IMR-90 (cell line): ENCODE measurements around the gene C11orf65. TPM values are rescaled to one million over a fixed set of nuclear protein-coding genes. Genes with fewer than 3 reads are reported as not detected.

Source experiments
- ATAC-seq: fragments of 200-7000 bp; cut with Tn5 transposase; 2 replicates; pipeline ENCODE4 v1.9.1; 2020; ENCODE audit warnings: low read depth, mild to moderate bottlenecking, moderate library complexity
- BruUV-seq: library from RNA; stranded (reverse); fragments of 400-500 nt; replicated peaks from 2 replicates; lab custom pipeline; 2021; lab: Mats Ljungman, UMichigan
- CTCF ChIA-PET: fragments of 300-600 bp; formaldehyde crosslinking; extraction: SDS; loops from one replicate; lab custom pipeline; 2021; ENCODE audit warnings: antibody characterized with exemption; lab: Yijun Ruan, JAX
- POLR2A ChIA-PET: fragments of 300-600 bp; sonication (Branson Sonifier 250); formaldehyde crosslinking; loops from one replicate; lab custom pipeline; 2022; ENCODE audit warnings: antibody characterized with exemption; ENCODE audit not compliant: unreplicated experiment; lab: Charles Lee
- DNase-seq: peaks from one replicate; pipeline ENCODE4 v3.0.0; 2013
- H2AFZ ChIP-seq: replicated peaks from 2 replicates; pipeline ENCODE3; 2013; ENCODE audit warnings: low read length, mild to moderate bottlenecking; ENCODE audit not compliant: poor library complexity
- H2AK5ac ChIP-seq: 2 replicates; pipeline ENCODE4 v1.6.1; 2013; ENCODE audit warnings: low read depth, low read length, inconsistent platforms
- H2AK9ac ChIP-seq: replicated peaks from 2 replicates; pipeline ENCODE3; 2013; ENCODE audit warnings: mild to moderate bottlenecking, low read depth, low read length, moderate library complexity; ENCODE audit not compliant: poor library complexity
- H2BK120ac ChIP-seq: 2 replicates; pipeline ENCODE4 v1.6.1; 2013; ENCODE audit warnings: low read depth, low read length, inconsistent platforms
- H2BK15ac ChIP-seq: 3 replicates; pipeline ENCODE4 v1.6.1; 2013; ENCODE audit warnings: low read depth, low read length, inconsistent platforms
- H2BK20ac ChIP-seq: 2 replicates; pipeline ENCODE4 v1.6.1; 2013; ENCODE audit warnings: low read depth, mild to moderate bottlenecking, inconsistent platforms, low read length, moderate library complexity
- H2BK5ac ChIP-seq: 2 replicates; pipeline ENCODE4 v1.6.1; 2013; ENCODE audit warnings: mild to moderate bottlenecking, low read depth, low read length, inconsistent platforms; ENCODE audit not compliant: poor library complexity, severe bottlenecking
- H3K14ac ChIP-seq: replicated peaks from 2 replicates; pipeline ENCODE4 v1.6.1; 2013; ENCODE audit warnings: low read depth, low read length, inconsistent platforms
- H3K18ac ChIP-seq: 2 replicates; pipeline ENCODE4 v1.6.1; 2013; ENCODE audit warnings: low read depth, low read length, control low read depth
- H3K23ac ChIP-seq: 2 replicates; pipeline ENCODE4 v1.6.1; 2013; ENCODE audit warnings: low read depth, low read length, inconsistent platforms
- H3K27ac ChIP-seq: 2 replicates; pipeline ENCODE4 v1.5.1; 2013; ENCODE audit warnings: mild to moderate bottlenecking, control low read depth, low read length; ENCODE audit not compliant: insufficient read depth
- H3K27me3 ChIP-seq: 2 replicates; pipeline ENCODE4 v1.6.1; 2013; ENCODE audit warnings: low read length; ENCODE audit not compliant: control insufficient read depth, insufficient read depth
- H3K36me3 ChIP-seq: 2 replicates; pipeline ENCODE4 v1.6.1; 2013; ENCODE audit warnings: low read length, mixed read lengths; ENCODE audit not compliant: control insufficient read depth, insufficient read depth
- H3K4ac ChIP-seq: 2 replicates; pipeline ENCODE4 v1.6.1; 2013; ENCODE audit warnings: low read depth, low read length, inconsistent platforms
- H3K4me1 ChIP-seq: 2 replicates; pipeline ENCODE4 v1.6.1; 2013; ENCODE audit warnings: low read length, mixed read lengths; ENCODE audit not compliant: control insufficient read depth, insufficient read depth
- H3K4me2 ChIP-seq: 2 replicates; pipeline ENCODE4 v1.6.1; 2013; ENCODE audit warnings: low read depth, mild to moderate bottlenecking, control low read depth, low read length, moderate library complexity
- H3K4me3 ChIP-seq: 2 replicates; pipeline ENCODE4 v1.5.1; 2013; ENCODE audit warnings: low read depth, mild to moderate bottlenecking, control low read depth, low read length, moderate library complexity; ENCODE audit not compliant: insufficient read depth
- H3K56ac ChIP-seq: 2 replicates; pipeline ENCODE4 v1.6.1; 2013; ENCODE audit warnings: low read length, inconsistent platforms; ENCODE audit not compliant: insufficient read depth; ENCODE audit errors: extremely low read depth
- H3K79me1 ChIP-seq, 2 experiments: 2 replicates each; pipeline ENCODE4 v1.6.1; 2013; ENCODE audit warnings: low read length in 2 of 2, inconsistent platforms in 1 of 2, low read depth in 1 of 2
- H3K9ac ChIP-seq: 2 replicates; pipeline ENCODE4 v1.6.1; 2013; ENCODE audit warnings: low read depth, low read length, control low read depth
- H3K9me1 ChIP-seq: 2 replicates; pipeline ENCODE4 v1.6.1; 2013; ENCODE audit warnings: low read length, inconsistent platforms; ENCODE audit not compliant: insufficient read depth
- H3K9me3 ChIP-seq: 2 replicates; pipeline ENCODE4 v1.6.1; 2013; ENCODE audit warnings: low read length; ENCODE audit not compliant: control insufficient read depth, insufficient read depth
- H4K20me1 ChIP-seq: 2 replicates; pipeline ENCODE4 v1.6.1; 2013; ENCODE audit warnings: low read length, inconsistent platforms; ENCODE audit not compliant: insufficient read depth
- H4K5ac ChIP-seq: 2 replicates; pipeline ENCODE4 v1.6.1; 2013; ENCODE audit warnings: mild to moderate bottlenecking, low read depth, low read length, control low read depth
- H4K8ac ChIP-seq, 2 experiments: 2 replicates each; pipeline ENCODE4 v1.6.1; 2013; ENCODE audit warnings: low read depth in 2 of 2, low read length in 2 of 2, control low read depth in 1 of 2, inconsistent platforms in 1 of 2
- H4K91ac ChIP-seq: 2 replicates; pipeline ENCODE4 v1.6.1; 2013; ENCODE audit warnings: low read depth, low read length, inconsistent platforms; ENCODE audit not compliant: insufficient read depth
- BHLHE40 ChIP-seq: fragments of 150-350 bp; IDR thresholded peaks from 2 replicates; pipeline ENCODE4 v1.6.1; 2016; ENCODE audit warnings: mild to moderate bottlenecking, low read depth, low read length
- CEBPB ChIP-seq: IDR thresholded peaks from 2 replicates; pipeline ENCODE4 v1.6.1; 2012; ENCODE audit warnings: low read depth, low read length, improper control_type of control experiment
- CHD1 ChIP-seq: IDR thresholded peaks from 2 replicates; pipeline ENCODE4 v1.6.1; 2012; ENCODE audit warnings: low read depth, low read length, improper control_type of control experiment
- FOS ChIP-seq: fragments of 150-350 bp; IDR thresholded peaks from 2 replicates; pipeline ENCODE4 v1.6.1; 2016; ENCODE audit warnings: low read depth, low read length
- MAFK ChIP-seq: IDR thresholded peaks from 2 replicates; pipeline ENCODE4 v1.6.1; 2012; ENCODE audit warnings: low read depth, low read length, improper control_type of control experiment
- NFE2L2 ChIP-seq: fragments of 150-350 bp; IDR thresholded peaks from 2 replicates; pipeline ENCODE4 v1.6.1; 2016; ENCODE audit warnings: low read depth, mild to moderate bottlenecking, low read length
- RAD21 ChIP-seq: IDR thresholded peaks from 2 replicates; pipeline ENCODE4 v1.6.1; 2012; ENCODE audit warnings: low read length, improper control_type of control experiment
- RCOR1 ChIP-seq: IDR thresholded peaks from 2 replicates; pipeline ENCODE4 v1.6.1; 2012; ENCODE audit warnings: mild to moderate bottlenecking, low read length, improper control_type of control experiment; ENCODE audit not compliant: insufficient replicate concordance
- SMC3 ChIP-seq: fragments of 150-350 bp; IDR thresholded peaks from 2 replicates; pipeline ENCODE4 v1.6.1; 2016; ENCODE audit warnings: low read depth, mild to moderate bottlenecking, antibody characterized with exemption, low read length, moderate library complexity
- WGBS, 2 experiments: methylation state at CpG; one replicate each; pipeline versions ENCODE4 v1.1.5 to v1.1.7; 2013; ENCODE audit warnings: missing lambda C conversion rate in 2 of 2; ENCODE audit not compliant: insufficient read length in 1 of 2; ENCODE audit errors: extremely low coverage in 2 of 2; 5-methylcytosine and 5-hydroxymethylcytosine counted together
- dilution Hi-C: fragments of 300-500 bp; cut with HindIII; formaldehyde crosslinking; loops from one replicate; pipeline ENCODE4 v1.14.3; 2018; ENCODE audit warnings: low sequenced_read_pairs; ENCODE audit not compliant: unreplicated experiment
- in situ Hi-C: fragments of 300-500 bp; cut with MboI; formaldehyde crosslinking; loops from 3 replicates; pipeline ENCODE4 v1.14.3; 2019; ENCODE audit warnings: low sequenced_read_pairs, inconsistent platforms, mixed read lengths
- intact Hi-C: fragments of 100-400 bp; cut with micrococcal nuclease; formaldehyde crosslinking; loops from 2 replicates; pipeline ENCODE4 v1.10.0; 2022
- polyA plus RNA-seq, 3 experiments: library from polyadenylated mRNA; depleted of rRNA; stranded (reverse); fragments of >200 nt; gene quantifications; 2 replicates each; pipeline ENCODE4 v1.2.3, GENCODE V29; 2012; ENCODE audit warnings: low replicate concordance in 1 of 3
- total RNA-seq: library from RNA; depleted of rRNA; stranded (reverse); fragments of >200 nt; gene quantifications from 2 replicates; pipeline ENCODE4 v1.2.3, GENCODE V29; 2012
- TF ChIP-seq, protein P1 (sequence below): fragments of 150-350 bp; IDR thresholded peaks from 2 replicates; pipeline ENCODE4 v1.6.1; 2017; ENCODE audit warnings: mild to moderate bottlenecking, antibody characterized with exemption, low read length, low read depth
- TF ChIP-seq, protein P2 (sequence below): conservative IDR thresholded peaks from 2 replicates; pipeline ENCODE4 v1.5.1; 2012; ENCODE audit warnings: mild to moderate bottlenecking, low read depth, low read length, improper control_type of control experiment

Gene C11orf65
- total and polyA plus RNA-seq, 2 of the 4 experiments (the other 2 are of a cell fraction) = 0.12 to 0.18 TPM

DNA sequence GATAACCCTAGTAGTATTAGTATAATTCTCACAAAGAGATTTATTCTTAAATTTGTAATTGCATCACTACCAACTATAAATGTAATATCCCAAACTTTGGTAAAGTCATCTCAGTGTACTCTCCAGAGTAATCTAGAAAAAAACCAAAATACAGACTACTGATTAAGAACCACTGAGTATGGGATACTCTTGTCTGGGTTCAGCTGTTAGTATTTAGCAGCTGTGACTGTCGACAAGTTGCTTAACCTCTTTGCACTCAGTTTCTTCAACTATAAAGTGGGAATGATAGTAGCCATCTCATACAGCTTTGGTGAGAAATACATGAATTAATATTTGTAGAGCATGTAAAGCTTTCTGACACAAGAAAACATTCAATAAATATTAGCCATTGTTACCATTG lies 35.3 kb downstream of the C11orf65 start:
- Histone ChIP-seq H3K18ac (no peak overlapping the region), H2BK15ac (no peak overlapping the region), H2BK120ac (no peak overlapping the region), H4K20me1 (no peaks in the 10 kb centered on the region), H3K56ac (no peak overlapping the region), H3K36me3 (no peaks in the 10 kb centered on the region), H3K27me3 (no peaks in the 10 kb centered on the region), H3K27ac (no peak overlapping the region), H2BK20ac (no peak overlapping the region), H3K14ac (no peak overlapping the region), H4K8ac (no peak overlapping the region), H3K4ac (no peak overlapping the region), H3K9ac (no peak overlapping the region), H2BK5ac (no peak overlapping the region), H3K4me2 (no peak overlapping the region), H3K79me1 (no peaks in the 10 kb centered on the region), H2AK9ac (no peak overlapping the region), H3K9me1 (no peaks in the 10 kb centered on the region), H3K4me3 (no peak overlapping the region), H3K23ac (no peak overlapping the region), H4K91ac (no peak overlapping the region), H3K4me1 (no peaks in the 10 kb centered on the region), H3K9me3 (no peaks in the 10 kb centered on the region), H4K5ac (no peak overlapping the region), H2AK5ac (no peak overlapping the region), H2AFZ (no peak overlapping the region)
- no CpG with 5 or more reads among the region's 1 CpG for WGBS, 2 experiments
- CTCF ChIA-PET = no interaction called here
- DNase-seq (no peak), ATAC-seq (no peak)
- in situ Hi-C loops = no loop called here
- intact Hi-C loops = no loop called here
- dilution Hi-C loops = no loop called here
- no peak for TF ChIP-seq NFE2L2
- TF ChIP-seq, protein P1, sequence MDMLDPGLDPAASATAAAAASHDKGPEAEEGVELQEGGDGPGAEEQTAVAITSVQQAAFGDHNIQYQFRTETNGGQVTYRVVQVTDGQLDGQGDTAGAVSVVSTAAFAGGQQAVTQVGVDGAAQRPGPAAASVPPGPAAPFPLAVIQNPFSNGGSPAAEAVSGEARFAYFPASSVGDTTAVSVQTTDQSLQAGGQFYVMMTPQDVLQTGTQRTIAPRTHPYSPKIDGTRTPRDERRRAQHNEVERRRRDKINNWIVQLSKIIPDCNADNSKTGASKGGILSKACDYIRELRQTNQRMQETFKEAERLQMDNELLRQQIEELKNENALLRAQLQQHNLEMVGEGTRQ = no peak
- no peak for TF ChIP-seq BHLHE40
- TF ChIP-seq, protein P2, sequence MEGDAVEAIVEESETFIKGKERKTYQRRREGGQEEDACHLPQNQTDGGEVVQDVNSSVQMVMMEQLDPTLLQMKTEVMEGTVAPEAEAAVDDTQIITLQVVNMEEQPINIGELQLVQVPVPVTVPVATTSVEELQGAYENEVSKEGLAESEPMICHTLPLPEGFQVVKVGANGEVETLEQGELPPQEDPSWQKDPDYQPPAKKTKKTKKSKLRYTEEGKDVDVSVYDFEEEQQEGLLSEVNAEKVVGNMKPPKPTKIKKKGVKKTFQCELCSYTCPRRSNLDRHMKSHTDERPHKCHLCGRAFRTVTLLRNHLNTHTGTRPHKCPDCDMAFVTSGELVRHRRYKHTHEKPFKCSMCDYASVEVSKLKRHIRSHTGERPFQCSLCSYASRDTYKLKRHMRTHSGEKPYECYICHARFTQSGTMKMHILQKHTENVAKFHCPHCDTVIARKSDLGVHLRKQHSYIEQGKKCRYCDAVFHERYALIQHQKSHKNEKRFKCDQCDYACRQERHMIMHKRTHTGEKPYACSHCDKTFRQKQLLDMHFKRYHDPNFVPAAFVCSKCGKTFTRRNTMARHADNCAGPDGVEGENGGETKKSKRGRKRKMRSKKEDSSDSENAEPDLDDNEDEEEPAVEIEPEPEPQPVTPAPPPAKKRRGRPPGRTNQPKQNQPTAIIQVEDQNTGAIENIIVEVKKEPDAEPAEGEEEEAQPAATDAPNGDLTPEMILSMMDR = no peak
- no peak for TF ChIP-seq CHD1
- no peak for TF ChIP-seq FOS
- TF ChIP-seq RCOR1 = no peak
- no peak for TF ChIP-seq SMC3
- no peak for TF ChIP-seq RAD21
- TF ChIP-seq CEBPB = no peak
- TF ChIP-seq MAFK = no peak
- POLR2A ChIA-PET = no interaction called here
- no TSS peak for BruUV-seq
